Prostate gland (tissue), 2 donors: Measurements from ENCODE around the gene PHACTR2. TPM values are rescaled to one million over a fixed set of nuclear protein-coding genes. Genes with fewer than 3 reads are reported as not detected.

Source experiments
- DNase-seq: peaks from one replicate; pipeline ENCODE4 v3.0.0-alpha.2; 2019; ENCODE audit warnings: low spot score
- H3K27ac ChIP-seq, 2 donors: fragments of 200-600 bp; sonication (generic); 2 replicates each; pipeline ENCODE4 v1.5.1; 2017 to 2019
- H3K27me3 ChIP-seq: fragments of 200-600 bp; sonication (generic); replicated peaks from 2 replicates; pipeline ENCODE4 v1.5.1; 2019; ENCODE audit not compliant: insufficient read depth
- H3K36me3 ChIP-seq, 2 donors: fragments of 200-600 bp; sonication (generic); 1 replicate in 1 of 2; 2 replicates in 1 of 2; pipeline versions ENCODE4 v1.5.1 to v1.8.1; 2017 to 2019
- H3K4me1 ChIP-seq: fragments of 200-600 bp; sonication (generic); replicated peaks from 2 replicates; pipeline ENCODE4 v1.5.1; 2019
- H3K4me3 ChIP-seq, 2 donors: fragments of 200-600 bp; sonication (generic); 2 replicates each; pipeline ENCODE4 v1.5.1; 2017 to 2019
- H3K9me3 ChIP-seq: fragments of 200-600 bp; sonication (generic); 2 replicates; pipeline ENCODE4 v1.5.1; 2017
- CTCF ChIP-seq, 4 experiments: fragments of 200-600 bp in 2 of 4; fragments of 450-650 bp in 2 of 4; sonication (generic) in 2 of 4; IDR thresholded peaks; 1 replicate in 3 of 4; 2 replicates in 1 of 4; pipeline ENCODE4 v1.5.1; 2016 to 2019; ENCODE audit warnings: antibody characterized with exemption in 4 of 4, mild to moderate bottlenecking in 2 of 4, moderate library complexity in 2 of 4
- POLR2A ChIP-seq: fragments of 450-650 bp; IDR thresholded peaks from one replicate; pipeline ENCODE4 v1.6.1; 2016; ENCODE audit warnings: antibody characterized with exemption, mild to moderate bottlenecking
- POLR2AphosphoS5 ChIP-seq: sonication (generic); formaldehyde crosslinking; IDR thresholded peaks from one replicate; pipeline ENCODE4 v1.6.1; 2017; ENCODE audit warnings: antibody characterized with exemption
- WGBS: methylation state at CpG from one replicate; pipeline ENCODE4 v1.1.5; 2018; 5-methylcytosine and 5-hydroxymethylcytosine counted together
- intact Hi-C: fragments of 100-400 bp; cut with DNase I; formaldehyde crosslinking; loops from one replicate; pipeline ENCODE4 v1.14.2; 2022
- total RNA-seq, 2 donors: library from RNA; depleted of rRNA; stranded (reverse); fragments of >200 nt; gene quantifications; one replicate each; pipeline ENCODE4 v1.1.0, GENCODE V29; 2016

Gene PHACTR2
- total RNA-seq, 2 donors from 2014 or later: 41.4 to 108 TPM

GRCh38 chr6:143726015-143726647 is 48.4 kb downstream of the PHACTR2 start:
- TF ChIP-seq CTCF (IDR thresholded peaks at IDR 0.05): no peak
- TF ChIP-seq POLR2A: no peak
- no peak for TF ChIP-seq POLR2AphosphoS5
- 77% methylated on average over 2 of the region's 2 CpGs for WGBS
- Histone ChIP-seq H3K36me3 (no peaks in the 10 kb centered on the region), H3K4me3 (no peak overlapping the region), H3K4me1 (no peaks in the 10 kb centered on the region), H3K27ac (no peak overlapping the region), H3K9me3 (no peaks in the 10 kb centered on the region), H3K27me3 (no peaks in the 10 kb centered on the region)
- intact Hi-C loops: no loop called here
- no peak for DNase-seq

DNA sequence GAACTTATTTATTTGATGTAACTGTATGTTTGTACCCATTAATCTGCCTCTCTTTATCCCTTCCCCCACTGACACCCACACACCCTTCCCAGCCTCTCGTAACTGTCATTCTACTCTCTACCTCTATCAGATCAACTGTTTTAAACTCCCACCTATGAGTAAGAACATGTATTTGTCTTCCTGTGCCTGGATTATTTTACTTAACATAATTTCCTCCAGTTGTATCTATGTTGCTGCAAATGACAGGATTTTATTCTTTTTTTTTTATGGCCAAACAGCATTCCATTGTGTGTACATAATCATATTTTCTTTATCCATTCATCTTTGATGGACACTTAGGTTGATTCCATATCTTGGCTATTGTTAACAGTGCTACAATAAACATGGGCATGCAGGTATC is 49.3 kb downstream of the PHACTR2 start:
- Histone ChIP-seq H3K4me1 (no peaks in the 10 kb centered on the region), H3K4me3 (no peak overlapping the region), H3K9me3 (no peaks in the 10 kb centered on the region), H3K36me3 (no peaks in the 10 kb centered on the region), H3K27me3 (no peaks in the 10 kb centered on the region), H3K27ac (no peak overlapping the region)
- intact Hi-C loops: no loop called here
- TF ChIP-seq CTCF (IDR thresholded peaks at IDR 0.05) (no peak), POLR2AphosphoS5 (no peak), POLR2A (no peak)
- 80% methylated on average over 1 of the region's 1 CpG for WGBS
- no peak for DNase-seq

GRCh38 chr6:143731789-143732188 is 54.0 kb downstream of the PHACTR2 start:
- TF ChIP-seq CTCF (IDR thresholded peaks at IDR 0.05) (no peak), POLR2AphosphoS5 (no peak), POLR2A (no peak)
- intact Hi-C loops: no loop called here

DNA sequence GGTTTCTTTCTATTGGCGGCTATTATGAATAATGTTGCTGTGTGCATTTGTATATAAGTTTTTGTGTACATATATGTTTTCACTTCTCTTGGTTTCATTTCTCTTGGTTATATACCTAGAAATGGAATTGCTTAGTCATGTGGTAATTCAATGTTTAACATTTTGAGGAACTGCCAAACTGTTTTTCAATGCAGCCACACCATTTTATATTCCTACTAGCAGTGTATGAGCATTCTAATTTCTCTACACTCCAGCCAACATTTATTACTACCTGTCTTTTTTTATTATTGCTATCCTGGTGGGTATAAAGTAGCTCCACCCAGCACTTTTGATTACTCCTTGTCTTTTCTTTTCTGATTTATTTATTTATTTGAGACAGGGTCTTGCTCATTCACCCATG is 54.8 kb downstream of the PHACTR2 start:
- no peak overlapping the region for H3K4me3 ChIP-seq
- TF ChIP-seq CTCF (IDR thresholded peaks at IDR 0.05): no peak
- TF ChIP-seq POLR2AphosphoS5: no peak
- no peaks in the 10 kb centered on the region for H3K27me3 ChIP-seq
- no peaks in the 10 kb centered on the region for H3K9me3 ChIP-seq
- intact Hi-C loops: no loop called here
- no peaks in the 10 kb centered on the region for H3K4me1 ChIP-seq
- no peaks in the 10 kb centered on the region for H3K36me3 ChIP-seq
- no peak for DNase-seq
- no peak overlapping the region for H3K27ac ChIP-seq
- 98% methylated on average over 1 of the region's 1 CpG for WGBS

More at GRCh38 chr6:143731789-143732188, 54.0 kb downstream of the PHACTR2 start:
- H3K4me3 ChIP-seq: no peak overlapping the region
- DNase-seq: no peak
- no peaks in the 10 kb centered on the region for H3K4me1 ChIP-seq
- no peak overlapping the region for H3K27ac ChIP-seq
- WGBS: 81% methylated on average over 1 of the region's 1 CpG
- H3K27me3 ChIP-seq: no peaks in the 10 kb centered on the region
- H3K9me3 ChIP-seq: no peaks in the 10 kb centered on the region
- no peaks in the 10 kb centered on the region for H3K36me3 ChIP-seq

GRCh38 chr6:143733510-143733909 is 55.7 kb downstream of the PHACTR2 start:
- Histone ChIP-seq H3K9me3 (no peaks in the 10 kb centered on the region), H3K27ac (no peak overlapping the region), H3K27me3 (no peaks in the 10 kb centered on the region), H3K4me3 (no peak overlapping the region), H3K36me3 (no peaks in the 10 kb centered on the region), H3K4me1 (no peaks in the 10 kb centered on the region)
- TF ChIP-seq CTCF (IDR thresholded peaks at IDR 0.05) (no peak), POLR2A (no peak), POLR2AphosphoS5 (no peak)
- no peak for DNase-seq
- intact Hi-C loops: no loop called here
- 96% methylated on average over 1 of the region's 1 CpG for WGBS
